B cell (primary cell): ENCODE measurements around the gene MAN2A2. TPM values are rescaled to one million over a fixed set of nuclear protein-coding genes. Genes with fewer than 3 reads are reported as not detected.

Experiments used
- ATAC-seq: fragments of 200-7000 bp; cut with Tn5 transposase; one replicate; pipeline ENCODE4 v1.10.0; 2021; ENCODE audit warnings: low read depth, mild to moderate bottlenecking, moderate number of reproducible peaks, moderate library complexity
- CTCF ChIA-PET: fragments of 350-600 bp; sonication (Branson Sonifier 250); formaldehyde crosslinking; loops from one replicate; lab custom pipeline; 2021; ENCODE audit warnings: antibody characterized with exemption, inconsistent platforms; lab: Charles Lee
- POLR2A ChIA-PET: fragments of 350-600 bp; sonication (Branson Sonifier 250); formaldehyde crosslinking; loops from one replicate; lab custom pipeline; 2021; ENCODE audit warnings: antibody characterized with exemption; lab: Charles Lee
- DNase-seq: peaks from one replicate; pipeline ENCODE4 v3.0.0; 2013
- H2AFZ ChIP-seq: 2 replicates; pipeline ENCODE4 v1.6.1; 2012; ENCODE audit warnings: mild to moderate bottlenecking, low read depth, low read length; ENCODE audit not compliant: insufficient read depth, poor library complexity, severe bottlenecking
- H3K27ac ChIP-seq, 2 donors: 1 replicate in 1 of 2; 2 replicates in 1 of 2; pipeline ENCODE4 v1.5.1; 2012 to 2013; ENCODE audit warnings: low read length in 2 of 2, mild to moderate bottlenecking in 2 of 2, moderate library complexity in 1 of 2
- H3K27me3 ChIP-seq, 4 experiments: fragments of 200-600 bp in 1 of 4; sonication (generic) in 1 of 4; replicated peaks in 1 of 4; 1 replicate in 2 of 4; 2 replicates in 2 of 4; pipeline versions ENCODE4 v1.6.1 to v1.7.0; 2013 to 2016; ENCODE audit warnings: low read length in 3 of 4, mild to moderate bottlenecking in 2 of 4, mixed read lengths in 1 of 4, moderate library complexity in 1 of 4; ENCODE audit not compliant: insufficient read depth in 4 of 4, control insufficient read depth in 3 of 4; ENCODE audit errors: control extremely low read depth in 1 of 4
- H3K36me3 ChIP-seq, 2 experiments: replicated peaks in 1 of 2; 1 replicate in 1 of 2; 2 replicates in 1 of 2; pipeline versions ENCODE4 v1.6.1 to v1.7.1; 2013; ENCODE audit warnings: low read length in 1 of 2; ENCODE audit not compliant: insufficient read depth in 2 of 2, control insufficient read depth in 1 of 2; ENCODE audit errors: control extremely low read depth in 1 of 2, extremely low read depth in 1 of 2
- H3K4me1 ChIP-seq, 2 donors: fragments of 200-600 bp in 1 of 2; sonication (generic) in 1 of 2; 1 replicate in 1 of 2; 2 replicates in 1 of 2; pipeline versions ENCODE4 v1.5.1 to v1.6.1; 2013 to 2017; ENCODE audit warnings: low read length in 2 of 2; ENCODE audit not compliant: control insufficient read depth in 2 of 2, insufficient read depth in 2 of 2
- H3K4me2 ChIP-seq: replicated peaks from 2 replicates; pipeline ENCODE3; 2012; ENCODE audit warnings: mild to moderate bottlenecking, low read depth, low read length; ENCODE audit not compliant: poor library complexity, severe bottlenecking
- H3K4me3 ChIP-seq, 5 experiments: fragments of 200-600 bp in 1 of 5; sonication (generic) in 1 of 5; 1 replicate in 3 of 5; 2 replicates in 2 of 5; pipeline versions ENCODE4 v1.5.1 to v1.7.0; 2011 to 2016; ENCODE audit warnings: low read length in 4 of 5, mild to moderate bottlenecking in 4 of 5, low read depth in 2 of 5, control low read depth in 1 of 5, moderate library complexity in 1 of 5; ENCODE audit not compliant: insufficient read depth in 1 of 5; ENCODE audit errors: control extremely low read depth in 1 of 5, extremely low read depth in 1 of 5
- H3K79me2 ChIP-seq: fragments of 200-600 bp; sonication (generic); one replicate; pipeline ENCODE4 v1.6.0; 2016; ENCODE audit warnings: low read length; ENCODE audit not compliant: control insufficient read depth, insufficient read depth
- H3K9ac ChIP-seq: fragments of 200-600 bp; sonication (generic); 2 replicates; pipeline ENCODE4 v1.6.1; 2017; ENCODE audit warnings: mild to moderate bottlenecking, low read length, moderate library complexity
- H3K9me3 ChIP-seq, 3 donors: one replicate each; pipeline versions ENCODE4 v1.6.1 to v1.7.1; 2013; ENCODE audit warnings: low read length in 2 of 3; ENCODE audit not compliant: control insufficient read depth in 2 of 3, insufficient read depth in 1 of 3; ENCODE audit errors: control extremely low read depth in 1 of 3
- H4K20me1 ChIP-seq: 2 replicates; pipeline ENCODE4 v1.6.0; 2012; ENCODE audit warnings: mild to moderate bottlenecking, low read length; ENCODE audit not compliant: insufficient read depth, control insufficient read depth, poor library complexity, severe bottlenecking
- H3K27ac Mint-ChIP-seq: one replicate; pipeline ENCODE4 v1.8.0; 2021; ENCODE audit warnings: mixed read lengths
- H3K27me3 Mint-ChIP-seq: one replicate; pipeline ENCODE4 v1.8.0; 2021; ENCODE audit warnings: mixed read lengths
- H3K4me1 Mint-ChIP-seq: one replicate; pipeline ENCODE4 v1.8.0; 2021; ENCODE audit warnings: mixed read lengths
- H3K4me3 Mint-ChIP-seq: one replicate; pipeline ENCODE4 v1.8.0; 2021; ENCODE audit warnings: mixed read lengths
- H3K9me3 Mint-ChIP-seq: one replicate; pipeline ENCODE4 v1.8.0; 2022; ENCODE audit warnings: mixed read lengths; ENCODE audit not compliant: insufficient read depth
- EZH2 ChIP-seq: IDR thresholded peaks from 2 replicates; pipeline ENCODE4 v1.6.1; 2012; ENCODE audit warnings: borderline replicate concordance, low read depth, mild to moderate bottlenecking, moderate library complexity, low read length; ENCODE audit not compliant: insufficient read depth, poor library complexity, severe bottlenecking
- WGBS: methylation state at CpG from one replicate; pipeline ENCODE4 v1.1.5; 2013; ENCODE audit warnings: missing lambda C conversion rate; ENCODE audit not compliant: insufficient coverage; 5-methylcytosine and 5-hydroxymethylcytosine counted together
- intact Hi-C: fragments of 100-400 bp; cut with micrococcal nuclease; formaldehyde crosslinking; loops from one replicate; pipeline ENCODE4 v1.10.0; 2022
- polyA plus RNA-seq: library from polyadenylated mRNA; depleted of rRNA; stranded (reverse); fragments of >200 nt; gene quantifications from 2 replicates; pipeline ENCODE4 v1.2.3, GENCODE V29; 2012
- total RNA-seq, 2 donors: library from RNA; stranded (reverse); fragments of 120-200 nt in 1 of 2; gene quantifications; 1 replicate in 1 of 2; 2 replicates in 1 of 2; pipeline versions ENCODE4 v1.2.3 to v1.2.4, GENCODE V29; 2013 to 2022
- TF ChIP-seq, protein P1 (sequence below): fragments of 200-600 bp; IDR thresholded peaks from one replicate; pipeline ENCODE4 v1.8.0; 2022; ENCODE audit warnings: antibody characterized with exemption, mild to moderate bottlenecking

Gene MAN2A2
- total and polyA plus RNA-seq, 2 donors (not counting 1 experiment from before 2014, with no cell fraction given): 180 to 234 TPM

DNA sequence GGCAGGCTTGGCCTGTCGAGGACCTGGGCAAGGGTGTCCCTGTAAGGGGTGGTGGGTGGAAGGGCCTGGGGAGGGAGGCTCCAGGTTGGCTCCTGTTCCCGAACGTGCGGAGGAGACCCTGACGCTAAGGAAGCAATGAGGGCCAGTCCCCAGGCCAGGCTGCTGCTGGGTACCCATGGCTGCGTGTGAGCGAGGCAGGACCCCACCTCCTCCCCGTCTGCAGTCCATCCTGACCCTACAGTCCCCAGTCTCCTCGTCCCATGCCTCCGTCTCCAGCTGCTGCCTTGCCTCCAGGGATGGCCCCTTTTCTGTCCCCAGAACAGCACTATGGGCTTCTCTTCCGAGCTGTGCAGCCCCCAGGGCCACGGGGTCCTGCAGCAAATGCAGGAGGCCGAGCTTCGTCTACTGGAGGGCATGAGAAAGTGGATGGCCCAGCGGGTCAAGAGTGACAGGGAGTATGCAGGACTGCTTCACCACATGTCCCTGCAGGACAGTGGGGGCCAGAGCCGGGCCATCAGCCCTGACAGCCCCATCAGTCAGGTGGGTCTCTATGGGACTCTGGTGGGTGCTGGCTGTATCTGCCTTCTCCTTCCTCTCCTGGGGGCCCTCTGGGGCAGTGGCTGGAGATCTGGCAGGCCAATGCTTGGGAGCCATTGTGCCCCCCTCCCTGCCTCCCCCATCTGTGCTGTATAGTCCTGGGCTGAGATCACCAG is 18.2 kb upstream of the MAN2A2 start:
- 28% methylated on average over 16 of the region's 16 CpGs for WGBS
- peak; percentile 8 for ATAC-seq

More for the DNA sequence above, 18.2 kb upstream of the MAN2A2 start:
- Mint-ChIP-seq H3K4me1 (peaks cover 22% of the 10 kb centered on the region), H3K4me3 (peak overlapping the region; percentile 80), H3K9me3 (no peaks in the 10 kb centered on the region), H3K27me3 (no peaks in the 10 kb centered on the region), H3K27ac (peak overlapping the region; percentile 88)
- Histone ChIP-seq H2AFZ (peak overlapping the region; percentile 93), H3K9me3 (no peaks in the 10 kb centered on the region), H3K27ac (peak overlapping the region; percentile 33 to 75), H3K79me2 (peaks cover 27% of the 10 kb centered on the region), H3K36me3 (peaks cover 0 to 34% of the 10 kb centered on the region in 2 experiments), H3K4me1 (peaks cover 25 to 32% of the 10 kb centered on the region in 2 donors), H3K4me2 (peak overlapping the region; percentile 94), H3K4me3 (peak overlapping the region; percentile 51 to 65 (median 56)), H3K9ac (peak overlapping the region; percentile 70), H4K20me1 (peaks cover 12% of the 10 kb centered on the region), H3K27me3 (no peaks in the 10 kb centered on the region)
- TF ChIP-seq EZH2: no peak
- TF ChIP-seq, protein P1, sequence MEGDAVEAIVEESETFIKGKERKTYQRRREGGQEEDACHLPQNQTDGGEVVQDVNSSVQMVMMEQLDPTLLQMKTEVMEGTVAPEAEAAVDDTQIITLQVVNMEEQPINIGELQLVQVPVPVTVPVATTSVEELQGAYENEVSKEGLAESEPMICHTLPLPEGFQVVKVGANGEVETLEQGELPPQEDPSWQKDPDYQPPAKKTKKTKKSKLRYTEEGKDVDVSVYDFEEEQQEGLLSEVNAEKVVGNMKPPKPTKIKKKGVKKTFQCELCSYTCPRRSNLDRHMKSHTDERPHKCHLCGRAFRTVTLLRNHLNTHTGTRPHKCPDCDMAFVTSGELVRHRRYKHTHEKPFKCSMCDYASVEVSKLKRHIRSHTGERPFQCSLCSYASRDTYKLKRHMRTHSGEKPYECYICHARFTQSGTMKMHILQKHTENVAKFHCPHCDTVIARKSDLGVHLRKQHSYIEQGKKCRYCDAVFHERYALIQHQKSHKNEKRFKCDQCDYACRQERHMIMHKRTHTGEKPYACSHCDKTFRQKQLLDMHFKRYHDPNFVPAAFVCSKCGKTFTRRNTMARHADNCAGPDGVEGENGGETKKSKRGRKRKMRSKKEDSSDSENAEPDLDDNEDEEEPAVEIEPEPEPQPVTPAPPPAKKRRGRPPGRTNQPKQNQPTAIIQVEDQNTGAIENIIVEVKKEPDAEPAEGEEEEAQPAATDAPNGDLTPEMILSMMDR: no peak
- ChIA-PET POLR2A (interaction anchor here (0.6 to 2.1 kb wide), 16 partner anchors 14 to 337 kb away, joined by 3 to 11 read pairs (median 4); partner anchors contain the start of genes BLM, HDDC3, MAN2A2 and UNC45A), CTCF (interaction anchor here (0.6 to 4.7 kb wide), 74 partner anchors 9 to 592 kb away, joined by 3 to 158 read pairs (median 6); partner anchors contain the start of genes BLM, FURIN, HDDC3 and MAN2A2)
- intact Hi-C loops: loop anchor here (1.0 to 5.0 kb wide), 7 partner anchors 33 to 565 kb away; no protein-coding TSS in a partner anchor
- peak; percentile 38 for DNase-seq
